A549 treated with AZD2906 at 1 μM for 4 hours (cell line): Measurements from ENCODE around the gene HSPB9. TPM values are rescaled to one million over a fixed set of nuclear protein-coding genes. Genes with fewer than 3 reads are reported as not detected.

Experiments
- total RNA-seq: library from RNA; stranded (reverse); fragments of 200-300 nt; extraction: Qiagen RNA extraction; gene quantifications from 5 replicates; pipeline ENCODE4 v1.2.3, GENCODE V29; 2022

Gene HSPB9
- total RNA-seq, result not detected in 5 replicates

GRCh38 chr17:42122371-42123303 lies at the start of gene HSPB9:
Gene HSPB9, plus strand, starts transcription at chr17:42122804. Its CDS starts 47 bp downstream, at chr17:42122851.

GRCh38 chr17:42097691-42098631 lies 24.6 kb upstream of the HSPB9 start, which contains the start of gene ZNF385C:
Gene ZNF385C, minus strand, starts transcription at chr17:42098473. Its CDS starts 35,417 bp downstream, at chr17:42063056.

GRCh38 chr17:42112552-42113176 lies 9.9 kb upstream of the HSPB9 start, which contains the start of gene DHX58:
Gene DHX58, minus strand, starts transcription at chr17:42112714. Its CDS starts 822 bp downstream, at chr17:42111892.

GRCh38 chr17:42120770-42121769 lies 1.5 kb upstream of the HSPB9 start, which contains the start of gene KAT2A:
Gene KAT2A, minus strand, starts transcription at chr17:42121367. Its CDS starts 63 bp downstream, at chr17:42121304.

Other genes starting within 250 kb of the HSPB9 start
- gene ACLY, start 203.9 kb upstream of the HSPB9 start, total RNA-seq, result 228 to 291 TPM (median 250 TPM) in 5 replicates
- gene ODAD4, start 192.2 kb upstream of the HSPB9 start, total RNA-seq, result 1.1 to 1.6 TPM (median 1.2 TPM) in 5 replicates
- 57.4 to 67.0 TPM (median 66.7 TPM) in 5 replicates for gene CNP, start 156.0 kb upstream of the HSPB9 start, total RNA-seq
- gene DNAJC7, start 105.4 kb upstream of the HSPB9 start, total RNA-seq, result 103 to 115 TPM (median 105 TPM) in 5 replicates
- gene NKIRAS2, start 102.7 kb upstream of the HSPB9 start, total RNA-seq, result 40.5 to 46.0 TPM (median 42.3 TPM) in 5 replicates
- 0.55 to 0.85 TPM (median 0.81 TPM) in 5 replicates for gene C17orf113, start 72.2 kb upstream of the HSPB9 start, total RNA-seq
- gene ZNF385C, start 24.3 kb upstream of the HSPB9 start, total RNA-seq, result 0.14 to 0.39 TPM (median 0.20 TPM) in 5 replicates
- 0.37 to 0.79 TPM (median 0.39 TPM) in 5 replicates for gene DHX58, start 10.1 kb upstream of the HSPB9 start, total RNA-seq
- 33.4 to 48.5 TPM (median 43.3 TPM) in 5 replicates for gene KAT2A, start 1.4 kb upstream of the HSPB9 start, total RNA-seq
- 231 to 267 TPM (median 261 TPM) in 5 replicates for gene RAB5C, start 32.2 kb downstream of the HSPB9 start, total RNA-seq
- gene KCNH4, start 58.3 kb downstream of the HSPB9 start, total RNA-seq, result 0.18 to 0.36 TPM (median 0.31 TPM) in 5 replicates
- gene HCRT, start 62.6 kb downstream of the HSPB9 start, total RNA-seq, result 0.20 TPM in 1 of 5 replicates, not detected in the others
- 16.0 to 21.7 TPM (median 19.8 TPM) in 5 replicates for gene GHDC, start 71.7 kb downstream of the HSPB9 start, total RNA-seq
- 25.3 to 30.0 TPM (median 26.2 TPM) in 5 replicates for gene STAT5B, start 153.6 kb downstream of the HSPB9 start, total RNA-seq
- 6.8 to 8.9 TPM (median 7.8 TPM) in 5 replicates for gene STAT5A, start 165.7 kb downstream of the HSPB9 start, total RNA-seq